Pancreas (tissue), 10 donors: Measurements from ENCODE around the gene PYCR2. TPM values are rescaled to one million over a fixed set of nuclear protein-coding genes. Genes with fewer than 3 reads are reported as not detected.
A peak's percentile ranks its signal among the peaks of the same experiment; 100 is the strongest.
"Not testable (repeated sequence)": the region's sequence is repeated elsewhere in the genome, so short reads cannot be mapped to it uniquely, and the experiment has no call there.

Experiments used
- ATAC-seq, 4 donors: fragments of 200-7000 bp; cut with Tn5 transposase; one replicate each; pipeline versions ENCODE4 v1.8.0 to v1.9.1; 2020; ENCODE audit warnings: mild to moderate bottlenecking in 4 of 4, moderate library complexity in 4 of 4
- DNase-seq, 6 donors: peaks; one replicate each; pipeline ENCODE4 v3.0.0-alpha.2; 2020
- FAIRE-seq: peaks from 2 replicates; lab custom pipeline; 2012; peaks lifted over from hg19 to GRCh38; lab: Jason Lieb, UNC
- H3K27ac ChIP-seq, 4 donors: fragments of 200-600 bp; sonication (generic); 1 replicate in 3 of 4; 2 replicates in 1 of 4; pipeline versions ENCODE4 v1.5.0 to v1.8.0; 2020
- H3K27me3 ChIP-seq, 4 donors: fragments of 200-600 bp; one replicate each; pipeline ENCODE4 v1.8.0; 2021
- H3K36me3 ChIP-seq, 3 donors: fragments of 200-600 bp; sonication (generic) in 1 of 3; one replicate each; pipeline versions ENCODE4 v1.5.0 to v1.8.0; 2020 to 2021
- H3K4me1 ChIP-seq, 3 donors: fragments of 200-600 bp; one replicate each; pipeline ENCODE4 v1.8.0; 2021
- H3K4me3 ChIP-seq, 4 donors: fragments of 200-600 bp; sonication (generic) in 2 of 4; one replicate each; pipeline versions ENCODE4 v1.5.0 to v1.8.0; 2020 to 2021
- H3K9me3 ChIP-seq, 4 donors: fragments of 200-600 bp; one replicate each; pipeline ENCODE4 v1.8.0; 2021
- CTCF ChIP-seq, 4 donors: fragments of 200-600 bp; sonication (generic) in 3 of 4; IDR thresholded peaks; one replicate each; pipeline versions ENCODE4 v1.5.0 to v1.8.0; 2021; ENCODE audit warnings: antibody characterized with exemption in 4 of 4
- WGBS, 2 donors: extraction: QIAGEN DNeasy Blood & Tissue Kit; methylation state at CpG; one replicate each; pipeline ENCODE4 v1.1.7; 2013; 5-methylcytosine and 5-hydroxymethylcytosine counted together
- intact Hi-C, 3 donors: fragments of 100-400 bp; cut with DNase I; formaldehyde crosslinking; loops; one replicate each; pipeline versions ENCODE4 v1.11.1 to v1.14.2; 2022
- polyA plus RNA-seq, 2 donors: library from polyadenylated mRNA; stranded (reverse); fragments of 200-250 nt; gene quantifications; one replicate each; pipeline ENCODE4 v1.2.3, GENCODE V29; 2013
- total RNA-seq, 6 donors: library from RNA; stranded (reverse); fragmentation: NEBNext Ultra II Directional in 4 of 6; extraction: Animal tissue kit (Norgen Biotek cat#: 25700) in 4 of 6; gene quantifications; one replicate each; pipeline versions ENCODE4 v1.2.1 to v1.2.4, GENCODE V29; 2021 to 2023
- donor health status: healthy with polysubstance abuse.
- donor health status: DM: no; HTN: no; CAD: no; lungs with moderate emphysema.
- donor health status: DM: no; HTN: no; CAD: no.
- donor health status: control.
- donor health status: control.
- donor health status: Bipolar disorder and iron deficiency.
- donor health status: DM: yes; HTN: yes; CAD: no.
- donor health status: DM: no; HTN: no; CAD: no.
- donor health status: DM: no; HTN: no; CAD: no.
- donor health status: DM: yes; HTN: yes; CAD: no.

Gene PYCR2
- total RNA-seq (10 to 100 TPM; 21.3 to 38.4 (median 30.5) TPM), polyA plus RNA-seq (10 to 100 TPM; 69.2 to 88.9 TPM)

- H3K9me3 ChIP-seq, result no peaks in the 10 kb centered on the region
- peak within 1 kb of the TSS; percentile 86 to 93 (median 92) for H3K27ac ChIP-seq
- ATAC-seq, result peak; percentile 95 to 98 (median 96)
- DNase-seq, result peak; percentile 92 to 98 (median 96)
- WGBS, 2 donors, result 0% methylated on average over 61 to 80 of the region's 80 CpGs
- H3K4me1 ChIP-seq, result peaks cover 9 to 31% (median 11%) of the 10 kb centered on the region in 3 donors
- peak within 1 kb of the TSS; percentile 83 to 94 (median 90) for H3K4me3 ChIP-seq
- H3K36me3 ChIP-seq, result peaks cover 0 to 6% (median 0%) of the 10 kb centered on the region in 3 donors
- no peak for TF ChIP-seq CTCF (IDR thresholded peaks at IDR 0.05)
- intact Hi-C loops, result no loop called here
- FAIRE-seq, result no peak
- no peaks in the 10 kb centered on the region for H3K27me3 ChIP-seq
Measured at GRCh38 chr1:225923692-225924555, at the start of gene PYCR2. TSS of gene PYCR2 (minus strand) at chr1:225924250. CDS start at chr1:225924110, 140 bp downstream.

- TF ChIP-seq CTCF (IDR thresholded peaks at IDR 0.05), result no peak
- Histone ChIP-seq H3K9me3 (no peaks in the 10 kb centered on the region), H3K4me3 (no peak overlapping the region), H3K27me3 (no peaks in the 10 kb centered on the region), H3K27ac (no peak overlapping the region), H3K36me3 (no peaks in the 10 kb centered on the region), H3K4me1 (peaks cover 0 to 3% (median 0%) of the 10 kb centered on the region in 3 donors)
- ATAC-seq (peak in 1 of 4 donors; percentile 18), FAIRE-seq (no peak), DNase-seq (no peak)
- intact Hi-C loops, result loop anchor here (5.0 to 10.0 kb wide), 3 partner anchors 198 to 498 kb away; partner anchors contain the start of gene SRP9 (in 1 of the 3)
- 42 to 50% methylated on average over 5 of the region's 5 CpGs for WGBS, 2 donors
Measured at GRCh38 chr1:225973158-225973557, 49.1 kb upstream of the PYCR2 start.

GRCh38 chr1:225972344-225973152, 48.5 kb upstream of the PYCR2 start:
- H3K36me3 ChIP-seq, result no peaks in the 10 kb centered on the region
- no peaks in the 10 kb centered on the region for H3K27me3 ChIP-seq
- no peaks in the 10 kb centered on the region for H3K9me3 ChIP-seq
- no peak for TF ChIP-seq CTCF (IDR thresholded peaks at IDR 0.05)
- WGBS, 2 donors, result 88 to 93% methylated on average over 15 of the region's 15 CpGs
- no peak overlapping the region for H3K4me3 ChIP-seq
- H3K27ac ChIP-seq, result no peak overlapping the region
- no peaks in the 10 kb centered on the region for H3K4me1 ChIP-seq
- DNase-seq (no peak), FAIRE-seq (no peak), ATAC-seq (no peak)
- intact Hi-C loops, result loop anchor here (5.0 to 10.0 kb wide), 3 partner anchors 198 to 498 kb away; partner anchors contain the start of gene SRP9 (in 1 of the 3)

GRCh38 chr1:225970592-225971157, 46.6 kb upstream of the PYCR2 start:
- not testable (repeated sequence) for H3K9me3 ChIP-seq, FAIRE-seq
- intact Hi-C loops, result loop anchor here (5.0 to 10.0 kb wide), 3 partner anchors 196 to 496 kb away; partner anchors contain the start of gene SRP9 (in 1 of the 3)

GRCh38 chr1:225969751-225970150, 45.7 kb upstream of the PYCR2 start:
- WGBS, 2 donors, result 91 to 94% methylated on average over 16 to 28 of the region's 28 CpGs
- H3K36me3 ChIP-seq, H3K9me3 ChIP-seq, H3K4me3 ChIP-seq, H3K4me1 ChIP-seq, H3K27ac ChIP-seq, DNase-seq, H3K27me3 ChIP-seq, ATAC-seq, FAIRE-seq: not testable (repeated sequence)
- intact Hi-C loops, result loop anchor here (5.0 to 10.0 kb wide), 3 partner anchors 195 to 495 kb away; partner anchors contain the start of gene SRP9 (in 1 of the 3)

More at GRCh38 chr1:225970592-225971157, 46.6 kb upstream of the PYCR2 start:
- not testable (repeated sequence) for H3K36me3 ChIP-seq, H3K4me3 ChIP-seq, H3K27ac ChIP-seq, H3K27me3 ChIP-seq, H3K4me1 ChIP-seq, DNase-seq, ATAC-seq
- WGBS, 2 donors, result 90 to 94% methylated on average over 16 of the region's 16 CpGs
